ENCODE data around the gene GSG1.

The GSG1 gene

GRCh38 chr12:13103391-13104033, at the start of gene GSG1:
TSS of gene GSG1 (minus strand) at chr12:13103667. CDS start at chr12:13103512, 155 bp downstream.
- no peak for DNase-seq (ENCODE audit: low read depth)

- no peak for DNase-seq (ENCODE audit: low read depth)
Observed at GRCh38 chr12:13153180-13153579, 49.7 kb upstream of the GSG1 start.

GRCh38 chr12:13152756-13153155, 49.3 kb upstream of the GSG1 start:
- no peak for DNase-seq (ENCODE audit: low read depth)

- DNase-seq (ENCODE audit: low read depth): no peak
Observed at GRCh38 chr12:13152281-13152680, 48.8 kb upstream of the GSG1 start.

GRCh38 chr12:13149411-13149810, 45.9 kb upstream of the GSG1 start:
- no peak for DNase-seq (ENCODE audit: low read depth)

- no peak for DNase-seq (ENCODE audit: low read depth)
Observed at GRCh38 chr12:13148485-13148847, 45.0 kb upstream of the GSG1 start.

GRCh38 chr12:13147688-13148484, 44.4 kb upstream of the GSG1 start:
- no peak for DNase-seq (ENCODE audit: low read depth)

- no peak for DNase-seq (ENCODE audit: low read depth)
Observed at GRCh38 chr12:13146336-13146938, 43.0 kb upstream of the GSG1 start.

- DNase-seq (ENCODE audit: low read depth): no peak
Observed at GRCh38 chr12:13144266-13144828, 40.9 kb upstream of the GSG1 start.

GRCh38 chr12:13142747-13143146, 39.3 kb upstream of the GSG1 start:
- no peak for DNase-seq (ENCODE audit: low read depth)

GRCh38 chr12:13141686-13142085, 38.2 kb upstream of the GSG1 start:
- no peak for DNase-seq (ENCODE audit: low read depth)

GRCh38 chr12:13135371-13136178, 32.1 kb upstream of the GSG1 start:
- DNase-seq (ENCODE audit: low read depth): no peak

- no peak for DNase-seq (ENCODE audit: low read depth)
Observed at GRCh38 chr12:13133886-13134285, 30.4 kb upstream of the GSG1 start.

GRCh38 chr12:13130981-13131380, 27.5 kb upstream of the GSG1 start:
- no peak for DNase-seq (ENCODE audit: low read depth)

GRCh38 chr12:13128291-13128965, 25.0 kb upstream of the GSG1 start:
- no peak for DNase-seq (ENCODE audit: low read depth)

GRCh38 chr12:13127444-13127843, 24.0 kb upstream of the GSG1 start:
- no peak for DNase-seq (ENCODE audit: low read depth)

GRCh38 chr12:13126494-13126893, 23.0 kb upstream of the GSG1 start:
- no peak for DNase-seq (ENCODE audit: low read depth)

GRCh38 chr12:13125996-13126395, 22.5 kb upstream of the GSG1 start:
- no peak for DNase-seq (ENCODE audit: low read depth)

GRCh38 chr12:13124656-13125505, 21.4 kb upstream of the GSG1 start:
- DNase-seq (ENCODE audit: low read depth): no peak

- DNase-seq (ENCODE audit: low read depth): no peak
Observed at GRCh38 chr12:13121568-13121967, 18.1 kb upstream of the GSG1 start.

- no peak for DNase-seq (ENCODE audit: low read depth)
Observed at GRCh38 chr12:13120413-13120812, 16.9 kb upstream of the GSG1 start.
